IMR-90 (cell line): Measurements from ENCODE around the gene CHST5. TPM values are rescaled to one million over a fixed set of nuclear protein-coding genes. Genes with fewer than 3 reads are reported as not detected.
"Not testable (repeated sequence)": the region's sequence is repeated elsewhere in the genome, so short reads cannot be mapped to it uniquely, and the experiment has no call there.

Experiments
- ATAC-seq: fragments of 200-7000 bp; cut with Tn5 transposase; 2 replicates; pipeline ENCODE4 v1.9.1; 2020; ENCODE audit warnings: low read depth, mild to moderate bottlenecking, moderate library complexity
- BruUV-seq: library from RNA; stranded (reverse); fragments of 400-500 nt; replicated peaks from 2 replicates; lab custom pipeline; 2021; lab: Mats Ljungman, UMichigan
- CTCF ChIA-PET: fragments of 300-600 bp; formaldehyde crosslinking; extraction: SDS; loops from one replicate; lab custom pipeline; 2021; ENCODE audit warnings: antibody characterized with exemption; lab: Yijun Ruan, JAX
- POLR2A ChIA-PET: fragments of 300-600 bp; sonication (Branson Sonifier 250); formaldehyde crosslinking; loops from one replicate; lab custom pipeline; 2022; ENCODE audit warnings: antibody characterized with exemption; ENCODE audit not compliant: unreplicated experiment; lab: Charles Lee
- DNase-seq: peaks from one replicate; pipeline ENCODE4 v3.0.0; 2013
- H2AFZ ChIP-seq: replicated peaks from 2 replicates; pipeline ENCODE3; 2013; ENCODE audit warnings: low read length, mild to moderate bottlenecking; ENCODE audit not compliant: poor library complexity
- H2AK5ac ChIP-seq: 2 replicates; pipeline ENCODE4 v1.6.1; 2013; ENCODE audit warnings: low read depth, low read length, inconsistent platforms
- H2AK9ac ChIP-seq: replicated peaks from 2 replicates; pipeline ENCODE3; 2013; ENCODE audit warnings: mild to moderate bottlenecking, low read depth, low read length, moderate library complexity; ENCODE audit not compliant: poor library complexity
- H2BK120ac ChIP-seq: 2 replicates; pipeline ENCODE4 v1.6.1; 2013; ENCODE audit warnings: low read depth, low read length, inconsistent platforms
- H2BK15ac ChIP-seq: 3 replicates; pipeline ENCODE4 v1.6.1; 2013; ENCODE audit warnings: low read depth, low read length, inconsistent platforms
- H2BK20ac ChIP-seq: 2 replicates; pipeline ENCODE4 v1.6.1; 2013; ENCODE audit warnings: low read depth, mild to moderate bottlenecking, inconsistent platforms, low read length, moderate library complexity
- H2BK5ac ChIP-seq: 2 replicates; pipeline ENCODE4 v1.6.1; 2013; ENCODE audit warnings: mild to moderate bottlenecking, low read depth, low read length, inconsistent platforms; ENCODE audit not compliant: poor library complexity, severe bottlenecking
- H3K14ac ChIP-seq: replicated peaks from 2 replicates; pipeline ENCODE4 v1.6.1; 2013; ENCODE audit warnings: low read depth, low read length, inconsistent platforms
- H3K18ac ChIP-seq: 2 replicates; pipeline ENCODE4 v1.6.1; 2013; ENCODE audit warnings: low read depth, low read length, control low read depth
- H3K23ac ChIP-seq: 2 replicates; pipeline ENCODE4 v1.6.1; 2013; ENCODE audit warnings: low read depth, low read length, inconsistent platforms
- H3K27ac ChIP-seq: 2 replicates; pipeline ENCODE4 v1.5.1; 2013; ENCODE audit warnings: mild to moderate bottlenecking, control low read depth, low read length; ENCODE audit not compliant: insufficient read depth
- H3K27me3 ChIP-seq: 2 replicates; pipeline ENCODE4 v1.6.1; 2013; ENCODE audit warnings: low read length; ENCODE audit not compliant: control insufficient read depth, insufficient read depth
- H3K36me3 ChIP-seq: 2 replicates; pipeline ENCODE4 v1.6.1; 2013; ENCODE audit warnings: low read length, mixed read lengths; ENCODE audit not compliant: control insufficient read depth, insufficient read depth
- H3K4ac ChIP-seq: 2 replicates; pipeline ENCODE4 v1.6.1; 2013; ENCODE audit warnings: low read depth, low read length, inconsistent platforms
- H3K4me1 ChIP-seq: 2 replicates; pipeline ENCODE4 v1.6.1; 2013; ENCODE audit warnings: low read length, mixed read lengths; ENCODE audit not compliant: control insufficient read depth, insufficient read depth
- H3K4me2 ChIP-seq: 2 replicates; pipeline ENCODE4 v1.6.1; 2013; ENCODE audit warnings: low read depth, mild to moderate bottlenecking, control low read depth, low read length, moderate library complexity
- H3K4me3 ChIP-seq: 2 replicates; pipeline ENCODE4 v1.5.1; 2013; ENCODE audit warnings: low read depth, mild to moderate bottlenecking, control low read depth, low read length, moderate library complexity; ENCODE audit not compliant: insufficient read depth
- H3K56ac ChIP-seq: 2 replicates; pipeline ENCODE4 v1.6.1; 2013; ENCODE audit warnings: low read length, inconsistent platforms; ENCODE audit not compliant: insufficient read depth; ENCODE audit errors: extremely low read depth
- H3K79me1 ChIP-seq, 2 experiments: 2 replicates each; pipeline ENCODE4 v1.6.1; 2013; ENCODE audit warnings: low read length in 2 of 2, inconsistent platforms in 1 of 2, low read depth in 1 of 2
- H3K9ac ChIP-seq: 2 replicates; pipeline ENCODE4 v1.6.1; 2013; ENCODE audit warnings: low read depth, low read length, control low read depth
- H3K9me1 ChIP-seq: 2 replicates; pipeline ENCODE4 v1.6.1; 2013; ENCODE audit warnings: low read length, inconsistent platforms; ENCODE audit not compliant: insufficient read depth
- H3K9me3 ChIP-seq: 2 replicates; pipeline ENCODE4 v1.6.1; 2013; ENCODE audit warnings: low read length; ENCODE audit not compliant: control insufficient read depth, insufficient read depth
- H4K20me1 ChIP-seq: 2 replicates; pipeline ENCODE4 v1.6.1; 2013; ENCODE audit warnings: low read length, inconsistent platforms; ENCODE audit not compliant: insufficient read depth
- H4K5ac ChIP-seq: 2 replicates; pipeline ENCODE4 v1.6.1; 2013; ENCODE audit warnings: mild to moderate bottlenecking, low read depth, low read length, control low read depth
- H4K8ac ChIP-seq, 2 experiments: 2 replicates each; pipeline ENCODE4 v1.6.1; 2013; ENCODE audit warnings: low read depth in 2 of 2, low read length in 2 of 2, control low read depth in 1 of 2, inconsistent platforms in 1 of 2
- H4K91ac ChIP-seq: 2 replicates; pipeline ENCODE4 v1.6.1; 2013; ENCODE audit warnings: low read depth, low read length, inconsistent platforms; ENCODE audit not compliant: insufficient read depth
- WGBS, 2 experiments: methylation state at CpG; one replicate each; pipeline versions ENCODE4 v1.1.5 to v1.1.7; 2013; ENCODE audit warnings: missing lambda C conversion rate in 2 of 2; ENCODE audit not compliant: insufficient read length in 1 of 2; ENCODE audit errors: extremely low coverage in 2 of 2; 5-methylcytosine and 5-hydroxymethylcytosine counted together
- dilution Hi-C: fragments of 300-500 bp; cut with HindIII; formaldehyde crosslinking; loops from one replicate; pipeline ENCODE4 v1.14.3; 2018; ENCODE audit warnings: low sequenced_read_pairs; ENCODE audit not compliant: unreplicated experiment
- in situ Hi-C: fragments of 300-500 bp; cut with MboI; formaldehyde crosslinking; loops from 3 replicates; pipeline ENCODE4 v1.14.3; 2019; ENCODE audit warnings: low sequenced_read_pairs, inconsistent platforms, mixed read lengths
- intact Hi-C: fragments of 100-400 bp; cut with micrococcal nuclease; formaldehyde crosslinking; loops from 2 replicates; pipeline ENCODE4 v1.10.0; 2022
- polyA plus RNA-seq, 3 experiments: library from polyadenylated mRNA; depleted of rRNA; stranded (reverse); fragments of >200 nt; gene quantifications; 2 replicates each; pipeline ENCODE4 v1.2.3, GENCODE V29; 2012; ENCODE audit warnings: low replicate concordance in 1 of 3
- total RNA-seq: library from RNA; depleted of rRNA; stranded (reverse); fragments of >200 nt; gene quantifications from 2 replicates; pipeline ENCODE4 v1.2.3, GENCODE V29; 2012

Gene CHST5
- total and polyA plus RNA-seq, 2 of the 4 experiments (the other 2 are of a cell fraction): not detected

DNA sequence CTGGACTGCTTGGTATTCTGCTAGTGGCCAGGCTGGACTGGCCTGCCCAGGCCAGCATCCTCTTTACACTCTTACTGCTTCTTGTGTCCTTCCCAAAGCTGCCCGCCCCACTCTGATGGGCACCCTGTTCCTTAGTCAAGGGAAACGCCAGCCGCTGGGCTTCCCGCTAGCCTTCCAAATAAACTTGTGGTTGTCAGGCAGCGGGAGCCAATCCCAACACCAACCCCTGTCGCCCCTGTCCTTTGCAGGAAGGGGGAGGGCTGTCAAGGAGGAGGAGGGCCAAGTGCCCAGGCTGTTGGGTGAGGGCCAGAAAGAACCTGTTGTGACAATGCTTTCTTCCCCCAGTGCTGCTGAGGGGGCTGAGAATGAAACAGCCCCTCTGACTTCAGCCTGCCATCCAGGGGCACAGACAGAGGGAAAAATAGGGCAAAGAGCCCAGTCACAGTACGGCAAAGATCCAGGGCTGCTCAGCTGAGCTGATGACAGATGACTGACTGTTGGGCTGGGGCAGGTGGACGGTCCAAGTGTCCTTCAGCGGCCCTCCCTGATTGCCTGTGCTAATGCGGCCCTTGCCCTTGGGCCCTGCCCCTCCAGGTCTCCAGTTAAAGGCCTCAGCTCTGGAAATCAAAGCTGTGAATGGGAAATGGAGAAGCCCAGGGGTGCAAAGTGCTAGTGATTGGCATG is 3.1 kb upstream of the CHST5 start:
- CTCF ChIA-PET, DNase-seq, H3K18ac ChIP-seq, in situ Hi-C loops, H3K9me1 ChIP-seq, H3K27me3 ChIP-seq, H3K27ac ChIP-seq, H2AK9ac ChIP-seq, H4K8ac ChIP-seq, H3K4me3 ChIP-seq, H4K20me1 ChIP-seq, H3K36me3 ChIP-seq, H3K79me1 ChIP-seq, POLR2A ChIA-PET, H2BK5ac ChIP-seq, intact Hi-C loops, H3K23ac ChIP-seq, H2AFZ ChIP-seq, H2BK20ac ChIP-seq, H2AK5ac ChIP-seq, BruUV-seq, H2BK120ac ChIP-seq, H3K9me3 ChIP-seq, H3K4me2 ChIP-seq, H3K9ac ChIP-seq, H2BK15ac ChIP-seq, H3K14ac ChIP-seq, H4K91ac ChIP-seq, H3K4me1 ChIP-seq, H3K56ac ChIP-seq, ATAC-seq, H3K4ac ChIP-seq, dilution Hi-C loops, H4K5ac ChIP-seq: not testable (repeated sequence)
- no CpG with 5 or more reads among the region's 10 CpGs for WGBS, 2 experiments
